ENCODE data around the gene TOMM70. TPM values are rescaled to one million over a fixed set of nuclear protein-coding genes. Genes with fewer than 3 reads are reported as not detected.

Gene TOMM70
- total and polyA plus RNA-seq, 2 of the 13 experiments (the other 11 are each of a cell fraction or from before 2014, with no cell fraction given), result 27.0 to 77.2 TPM

- TF ChIP-seq XRCC5 (optimal IDR thresholded peaks at IDR 0.05; ENCODE audit: low read length) (peak; percentile 19), FIP1L1 (IDR thresholded peaks at IDR 0.05; ENCODE audit: borderline replicate concordance, insufficient read depth, low read depth, low read length) (no peak), ZNF710 (CRISPR knock-in tag; IDR thresholded peaks at IDR 0.05; ENCODE audit: borderline replicate concordance) (peak; percentile 85), ZFP36 (IDR thresholded peaks at IDR 0.05; ENCODE audit: borderline replicate concordance, low read depth, low read length, partially characterized antibody) (no peak), ZNF282 (IDR thresholded peaks at IDR 0.05; ENCODE audit: partially characterized antibody) (no peak), ZNF552 (CRISPR knock-in tag; IDR thresholded peaks at IDR 0.05; ENCODE audit: borderline replicate concordance) (0 out of 2 replicates have a peak, but pooled peaks have one; percentile 35), TCF7 (IDR thresholded peaks at IDR 0.05; ENCODE audit: low read depth) (no peak), HOXA3 (CRISPR knock-in tag; IDR thresholded peaks at IDR 0.05) (peak; percentile 51), ZNF644 (CRISPR knock-in tag; IDR thresholded peaks at IDR 0.05; ENCODE audit: low read depth) (no peak), RAD21 (CRISPR knock-in tag; IDR thresholded peaks at IDR 0.05) (peak; percentile 15; the same call in 1 of the 2 replicates), RORA (CRISPR knock-in tag; IDR thresholded peaks at IDR 0.05) (no peak), SRSF1 (optimal IDR thresholded peaks at IDR 0.05; ENCODE audit: low read depth, low read length) (no peak), MLLT10 (CRISPR knock-in tag; IDR thresholded peaks at IDR 0.05) (no peak), ZNF3 (CRISPR knock-in tag; IDR thresholded peaks at IDR 0.05) (no peak), KDM5B (CRISPR knock-in tag; IDR thresholded peaks at IDR 0.05; ENCODE audit: borderline replicate concordance) (peak; percentile 78; the same call in 1 of the 2 replicates), GATAD1 (CRISPR knock-in tag; IDR thresholded peaks at IDR 0.05) (peak; percentile 95), ELF4 (CRISPR knock-in tag; IDR thresholded peaks at IDR 0.05; ENCODE audit: borderline replicate concordance) (no peak), SNAPC5 (CRISPR knock-in tag; IDR thresholded peaks at IDR 0.05; ENCODE audit: borderline replicate concordance) (peak; percentile 76; the same call in 1 of the 2 replicates), YEATS2 (CRISPR knock-in tag; IDR thresholded peaks at IDR 0.05; ENCODE audit: borderline replicate concordance) (peak; percentile 72; the same call in 1 of the 2 replicates), ZNF337 (CRISPR knock-in tag; IDR thresholded peaks at IDR 0.05; ENCODE audit: borderline replicate concordance, low read depth) (0 out of 2 replicates have a peak, but pooled peaks have one; percentile 25), ZC3H13 (CRISPR knock-in tag; IDR thresholded peaks at IDR 0.05) (peak; percentile 74), TBX2 (CRISPR knock-in tag; IDR thresholded peaks at IDR 0.05; ENCODE audit: borderline replicate concordance) (no peak; the same call in 1 of the 2 replicates), ZFP36L1 (CRISPR knock-in tag; IDR thresholded peaks at IDR 0.05) (no peak; the same call in none of the 2 replicates), REL (CRISPR knock-in tag; conservative IDR thresholded peaks at IDR 0.05) (no peak; the same call in 1 of the 2 replicates), MED1 (CRISPR knock-in tag; IDR thresholded peaks at IDR 0.05) (peak; percentile 61), ARNT2 (CRISPR knock-in tag; IDR thresholded peaks at IDR 0.05; ENCODE audit: low read depth) (peak; percentile 19; the same call in 1 of the 2 replicates)
- TF ChIP-seq, protein P1, sequence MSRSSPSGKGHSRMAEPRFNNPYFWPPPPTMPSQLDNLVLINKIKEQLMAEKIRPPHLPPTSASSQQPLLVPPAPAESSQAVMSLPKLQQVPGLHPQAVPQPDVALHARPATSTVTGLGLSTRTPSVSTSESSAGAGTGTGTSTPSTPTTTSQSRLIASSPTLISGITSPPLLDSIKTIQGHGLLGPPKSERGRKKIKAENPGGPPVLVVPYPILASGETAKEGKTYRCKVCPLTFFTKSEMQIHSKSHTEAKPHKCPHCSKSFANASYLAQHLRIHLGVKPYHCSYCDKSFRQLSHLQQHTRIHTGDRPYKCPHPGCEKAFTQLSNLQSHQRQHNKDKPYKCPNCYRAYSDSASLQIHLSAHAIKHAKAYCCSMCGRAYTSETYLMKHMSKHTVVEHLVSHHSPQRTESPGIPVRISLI (CRISPR knock-in tag; IDR thresholded peaks at IDR 0.05; ENCODE audit: borderline replicate concordance), result peak; percentile 47; the same call in 1 of the 2 replicates
Measured at GRCh38 chr3:100400780-100401673, at the start of gene TOMM70, which contains the start of gene LNP1 (continued).
